GM13976 (cell line): ENCODE data around the gene WWC1.

Source experiments
- DNase-seq: peaks from one replicate; pipeline ENCODE4 v3.0.0; 2012; ENCODE audit warnings: low spot score
- in situ Hi-C: fragments of 300-500 bp; cut with MboI; formaldehyde crosslinking; loops from one replicate; pipeline ENCODE4 v1.12.0; 2022; ENCODE audit warnings: low sequenced_read_pairs, mixed read lengths, inconsistent platforms; ENCODE audit not compliant: unreplicated experiment
- TF ChIP-seq, protein P1 (sequence below): IDR thresholded peaks from 2 replicates; pipeline ENCODE4 v1.5.1; 2012; ENCODE audit warnings: borderline replicate concordance, mild to moderate bottlenecking; ENCODE audit not compliant: insufficient read depth; ENCODE audit errors: extremely low read depth, missing control alignments, control extremely low read depth

The WWC1 gene

DNA sequence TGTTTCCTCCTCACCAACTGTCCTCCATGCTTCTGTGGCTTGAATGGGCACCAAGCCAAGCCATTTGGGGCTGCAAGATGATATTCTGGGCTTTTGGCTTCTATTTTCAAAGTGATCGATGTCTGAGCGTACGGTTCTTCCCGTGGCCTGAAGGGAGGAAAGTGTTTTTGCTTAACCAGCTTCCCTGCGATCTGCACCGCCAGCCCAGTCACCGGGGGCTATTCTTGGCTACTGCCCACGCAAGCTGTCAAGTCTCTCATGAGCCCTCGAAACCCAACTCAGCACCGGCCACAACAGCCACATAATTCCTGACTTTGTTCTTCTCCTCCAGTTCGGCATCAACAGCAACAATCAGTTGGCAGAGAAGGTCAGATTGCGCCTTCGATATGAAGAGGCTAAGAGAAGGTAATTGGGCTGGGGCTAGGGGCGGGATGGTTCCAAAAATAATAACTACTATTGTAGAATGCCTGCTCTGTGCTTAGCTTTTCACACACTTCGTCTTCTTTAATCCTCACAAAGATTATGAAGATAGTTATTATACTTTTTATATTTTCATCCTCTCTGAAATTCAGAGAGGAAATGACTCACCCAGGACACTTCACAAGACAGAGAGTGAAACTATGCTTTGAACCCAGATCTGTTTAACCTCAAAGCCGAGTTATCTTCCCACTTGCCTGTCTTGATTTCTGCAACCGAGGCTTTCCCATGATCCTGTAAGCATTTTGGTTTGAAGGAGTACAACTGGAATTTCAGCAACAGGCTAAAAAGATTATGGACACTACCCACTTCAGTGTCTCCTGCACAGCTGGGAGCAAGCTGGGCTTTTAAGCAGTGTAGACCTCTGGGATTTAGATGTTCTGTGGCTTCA, 118.4 kb downstream of the WWC1 start:
- DNase-seq, result peak; percentile 47
- in situ Hi-C loops, result no loop called here

DNA sequence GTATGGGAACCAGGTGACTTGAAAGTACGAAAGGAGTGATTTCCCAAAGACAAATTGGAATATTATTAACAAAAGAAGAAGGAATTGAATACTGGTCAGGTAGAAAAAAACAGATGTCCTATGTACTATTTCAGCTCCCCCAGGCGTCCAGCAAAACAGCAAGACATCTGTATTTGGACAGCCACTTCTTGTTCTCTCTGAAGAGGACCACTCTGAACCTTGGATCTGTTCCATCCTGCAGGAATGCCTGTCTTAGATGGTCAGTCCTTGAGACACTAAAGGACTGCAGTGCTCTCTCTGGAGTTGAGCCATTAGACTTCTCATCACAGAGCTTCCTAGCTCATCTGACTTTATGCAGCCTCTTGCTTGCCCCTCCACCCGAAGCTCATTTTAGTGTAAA, 120.4 kb downstream of the WWC1 start:
- no peak for DNase-seq
- in situ Hi-C loops, result no loop called here
- TF ChIP-seq, protein P1, sequence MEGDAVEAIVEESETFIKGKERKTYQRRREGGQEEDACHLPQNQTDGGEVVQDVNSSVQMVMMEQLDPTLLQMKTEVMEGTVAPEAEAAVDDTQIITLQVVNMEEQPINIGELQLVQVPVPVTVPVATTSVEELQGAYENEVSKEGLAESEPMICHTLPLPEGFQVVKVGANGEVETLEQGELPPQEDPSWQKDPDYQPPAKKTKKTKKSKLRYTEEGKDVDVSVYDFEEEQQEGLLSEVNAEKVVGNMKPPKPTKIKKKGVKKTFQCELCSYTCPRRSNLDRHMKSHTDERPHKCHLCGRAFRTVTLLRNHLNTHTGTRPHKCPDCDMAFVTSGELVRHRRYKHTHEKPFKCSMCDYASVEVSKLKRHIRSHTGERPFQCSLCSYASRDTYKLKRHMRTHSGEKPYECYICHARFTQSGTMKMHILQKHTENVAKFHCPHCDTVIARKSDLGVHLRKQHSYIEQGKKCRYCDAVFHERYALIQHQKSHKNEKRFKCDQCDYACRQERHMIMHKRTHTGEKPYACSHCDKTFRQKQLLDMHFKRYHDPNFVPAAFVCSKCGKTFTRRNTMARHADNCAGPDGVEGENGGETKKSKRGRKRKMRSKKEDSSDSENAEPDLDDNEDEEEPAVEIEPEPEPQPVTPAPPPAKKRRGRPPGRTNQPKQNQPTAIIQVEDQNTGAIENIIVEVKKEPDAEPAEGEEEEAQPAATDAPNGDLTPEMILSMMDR, result no peak

More for the DNA sequence above, 118.4 kb downstream of the WWC1 start:
- TF ChIP-seq, protein P1, result no peak

DNA sequence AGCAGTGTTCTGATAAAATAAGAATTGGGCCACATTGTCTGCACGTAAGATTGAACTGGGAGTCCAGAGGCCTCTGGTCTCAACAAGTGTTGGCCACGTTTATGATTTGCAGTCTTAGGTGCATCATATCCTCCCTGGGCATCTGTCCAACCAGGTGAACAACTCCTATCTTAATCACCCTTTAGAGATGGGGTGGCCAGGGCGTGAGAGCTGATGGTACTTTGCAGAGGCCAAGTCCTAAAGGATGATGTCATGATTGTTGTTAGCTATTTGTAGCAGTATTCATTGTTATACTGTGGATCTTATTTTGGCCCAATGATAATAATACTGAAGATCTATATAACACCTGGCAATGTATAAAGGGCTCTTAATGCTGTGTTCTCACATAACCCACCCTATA, 121.6 kb downstream of the WWC1 start:
- in situ Hi-C loops, result no loop called here
- TF ChIP-seq, protein P1, result no peak
- no peak for DNase-seq

DNA sequence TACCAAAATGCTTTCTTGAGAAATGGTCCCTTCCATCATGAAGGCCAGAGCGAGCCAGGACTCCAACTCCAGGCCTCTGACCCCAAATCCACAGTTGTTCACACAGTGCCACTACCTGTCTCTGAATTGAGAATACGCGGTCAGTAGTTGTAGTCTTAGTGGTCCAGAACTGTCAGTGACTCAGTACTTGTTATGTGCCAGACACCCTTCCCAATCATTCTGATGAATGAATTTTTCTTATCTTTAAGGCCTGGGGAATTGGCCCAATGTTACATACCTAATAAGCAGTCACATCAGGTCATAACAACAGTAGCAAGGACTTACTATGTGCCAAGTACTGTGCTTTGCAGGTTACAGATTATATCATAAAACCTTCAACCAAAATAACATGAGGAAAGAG, 122.2 kb downstream of the WWC1 start:
- in situ Hi-C loops, result no loop called here
- TF ChIP-seq, protein P1, result no peak
- no peak for DNase-seq

DNA sequence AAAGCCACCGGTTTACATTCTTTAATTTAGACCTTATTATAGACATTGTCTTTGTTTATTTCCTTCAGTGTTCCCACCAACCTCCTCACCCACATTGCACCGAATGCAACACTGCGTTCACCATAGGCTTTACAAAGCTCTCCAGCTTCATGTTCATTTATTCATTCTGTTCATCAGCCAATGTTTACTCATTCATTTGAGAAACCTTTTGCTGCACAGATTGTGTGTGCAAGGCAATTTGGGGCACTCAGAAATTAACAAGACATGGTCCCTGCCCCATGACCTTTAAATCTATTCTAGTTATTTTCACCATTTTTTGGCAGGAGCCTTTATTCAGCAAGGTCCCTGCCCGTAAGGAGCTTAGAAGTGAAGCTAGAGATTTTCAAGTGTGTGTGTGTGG, 124.0 kb downstream of the WWC1 start:
- TF ChIP-seq, protein P1, result no peak
- in situ Hi-C loops, result no loop called here
- no peak for DNase-seq

DNA sequence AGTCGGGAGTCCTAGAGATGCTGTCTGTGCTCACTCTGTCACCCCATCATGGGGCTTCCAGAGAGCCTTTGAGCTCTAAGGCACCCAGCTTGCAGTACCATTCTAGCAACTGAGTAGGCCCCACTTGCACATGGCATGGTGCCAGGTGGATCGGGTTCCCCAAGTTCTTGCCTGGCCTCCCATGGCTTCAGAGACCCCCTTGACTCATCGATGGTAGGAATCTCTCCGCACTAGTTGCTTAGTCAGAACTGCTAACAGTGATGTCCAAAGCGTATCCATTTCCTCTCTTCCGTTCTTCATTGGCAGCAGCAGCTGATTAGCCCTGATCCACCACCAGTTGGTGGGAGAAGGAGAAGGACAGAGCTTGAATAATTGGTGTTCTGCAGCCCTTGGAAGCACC, 124.5 kb downstream of the WWC1 start:
- no peak for DNase-seq
- in situ Hi-C loops, result no loop called here
- TF ChIP-seq, protein P1, result no peak
